Spleen (tissue), 7 donors: ENCODE data around the gene MRPL21.

Source experiments
- CTCF ChIP-seq, 11 experiments: fragments of 200-600 bp in 7 of 11; fragments of 450-650 bp in 4 of 11; sonication (generic) in 4 of 11; IDR thresholded peaks in 8 of 11; conservative IDR thresholded peaks in 3 of 11; 1 replicate in 7 of 11; 2 replicates in 4 of 11; pipeline versions ENCODE4 v1.4.0 to v1.8.0; 2016 to 2021; ENCODE audit warnings: antibody characterized with exemption in 11 of 11, inconsistent platforms in 4 of 11, mild to moderate bottlenecking in 1 of 11
- POLR2A ChIP-seq, 3 donors: fragments of 450-650 bp; IDR thresholded peaks; one replicate each; pipeline ENCODE4 v1.5.1; 2017; ENCODE audit warnings: antibody characterized with exemption in 3 of 3, mild to moderate bottlenecking in 1 of 3
- donor health status: DM: no; HTN: no; CAD: no; lungs with moderate emphysema.
- donor health status: DM: no; HTN: no; CAD: no.
- donor health status: DM: no; HTN: no; CAD: no.

GRCh38 chr11:68914761-68915160 lies 11.1 kb upstream of the MRPL21 start:
- TF ChIP-seq POLR2A (IDR thresholded peaks at IDR 0.05) = no peak
- no peak for TF ChIP-seq CTCF (IDR thresholded peaks at IDR 0.05 in 8 of 11, conservative IDR thresholded peaks at IDR 0.05 in 3 of 11)
